ENCODE data around the gene IQSEC3.
"Not testable (repeated sequence)": the region's sequence is repeated elsewhere in the genome, so short reads cannot be mapped to it uniquely, and the experiment has no call there.

The IQSEC3 gene

GRCh38 chr12:111699-112493 is 45.3 kb downstream of the IQSEC3 start:
- DNase-seq (ENCODE audit: low read depth): no peak

DNA sequence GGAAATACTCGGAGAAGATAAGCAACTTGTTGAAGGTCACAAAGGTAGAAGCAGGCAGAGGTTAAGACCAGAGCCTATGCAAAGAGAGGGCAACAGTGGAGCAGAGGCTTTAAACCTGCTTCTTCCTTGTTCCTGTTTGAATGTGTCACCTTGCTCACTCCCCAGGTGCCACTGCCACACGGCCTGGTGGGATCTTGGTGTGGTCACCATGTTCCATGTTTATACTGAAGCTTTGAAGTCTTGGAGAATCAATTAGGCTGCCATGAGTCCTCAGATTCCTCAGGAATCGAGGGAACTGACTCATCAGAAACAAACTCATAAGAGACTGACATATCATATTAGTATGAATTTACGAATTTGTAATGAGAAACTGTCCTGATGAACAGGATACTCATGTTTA is 46.8 kb downstream of the IQSEC3 start:
- no peak for DNase-seq (ENCODE audit: low read depth)

GRCh38 chr12:114626-115211 is 48.2 kb downstream of the IQSEC3 start:
- no peak for DNase-seq (ENCODE audit: low read depth)

- DNase-seq (ENCODE audit: low read depth): no peak
Measured at GRCh38 chr12:115518-115917, 49.0 kb downstream of the IQSEC3 start.

DNA sequence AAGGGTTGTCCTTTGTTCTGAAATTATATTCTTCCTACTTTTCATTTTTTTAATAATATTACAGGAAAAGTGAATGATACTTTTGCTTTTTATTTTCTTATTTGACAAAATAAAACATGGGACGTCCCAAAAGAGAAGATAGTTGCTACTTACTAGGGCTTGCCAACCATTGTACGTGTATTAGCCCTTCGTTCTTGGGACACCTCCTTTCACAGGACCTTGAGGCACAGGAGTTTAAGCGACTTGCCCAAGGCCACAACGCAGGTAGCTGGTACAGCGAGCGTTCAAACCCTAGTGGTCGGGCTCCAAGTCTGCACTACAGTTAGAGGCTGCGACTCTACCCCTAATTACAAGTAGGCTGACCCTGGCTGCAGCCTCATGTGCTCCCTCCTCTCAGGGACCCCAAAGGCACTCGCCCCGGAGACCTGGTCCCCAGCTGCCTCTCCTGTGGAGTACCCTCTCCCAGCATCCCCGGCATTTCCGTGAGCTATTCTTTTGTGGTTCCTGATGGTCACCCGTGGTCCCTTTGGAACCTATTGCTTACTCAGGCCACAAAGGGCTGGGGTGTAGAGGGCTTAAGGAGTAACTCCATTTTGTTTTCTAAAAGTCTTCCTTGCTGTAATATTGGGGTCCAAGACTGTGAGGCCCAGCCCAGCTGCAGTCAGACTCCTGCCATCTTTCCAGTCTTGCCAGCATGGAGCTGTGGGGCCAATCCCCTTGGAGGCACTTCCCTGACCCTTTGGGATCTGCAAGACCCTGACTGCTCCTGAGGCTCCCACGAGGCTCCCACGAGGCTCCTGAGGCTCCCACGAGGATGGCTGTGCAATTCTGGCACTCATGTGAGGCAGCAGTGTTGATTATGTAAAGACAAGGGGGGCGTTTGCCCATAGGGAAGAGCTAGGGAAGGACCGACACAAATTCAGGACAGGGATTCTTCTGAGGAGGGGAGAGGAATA is 49.7 kb downstream of the IQSEC3 start:
- no peak for DNase-seq (ENCODE audit: low read depth)

DNA sequence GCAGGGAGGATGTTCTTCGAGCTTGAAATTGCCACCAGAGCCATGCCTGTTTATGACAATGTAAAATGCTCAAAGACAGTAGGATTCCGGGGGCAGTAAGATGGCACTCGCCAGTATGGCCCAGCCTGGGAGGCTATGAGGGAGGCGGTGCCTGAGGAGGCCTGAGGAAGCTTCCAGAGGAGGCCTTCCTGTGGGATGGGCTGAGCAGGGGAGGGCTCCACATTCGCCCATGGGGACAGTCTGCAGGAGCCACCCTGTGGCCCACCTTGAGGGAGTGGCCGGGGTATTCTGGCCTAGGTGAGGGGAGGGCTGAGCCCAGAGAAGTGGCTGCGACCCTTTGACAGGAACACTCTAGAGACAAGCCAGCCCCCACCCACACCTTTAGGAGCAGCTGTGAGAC is 50.7 kb downstream of the IQSEC3 start:
- DNase-seq (ENCODE audit: low read depth): no peak

DNA sequence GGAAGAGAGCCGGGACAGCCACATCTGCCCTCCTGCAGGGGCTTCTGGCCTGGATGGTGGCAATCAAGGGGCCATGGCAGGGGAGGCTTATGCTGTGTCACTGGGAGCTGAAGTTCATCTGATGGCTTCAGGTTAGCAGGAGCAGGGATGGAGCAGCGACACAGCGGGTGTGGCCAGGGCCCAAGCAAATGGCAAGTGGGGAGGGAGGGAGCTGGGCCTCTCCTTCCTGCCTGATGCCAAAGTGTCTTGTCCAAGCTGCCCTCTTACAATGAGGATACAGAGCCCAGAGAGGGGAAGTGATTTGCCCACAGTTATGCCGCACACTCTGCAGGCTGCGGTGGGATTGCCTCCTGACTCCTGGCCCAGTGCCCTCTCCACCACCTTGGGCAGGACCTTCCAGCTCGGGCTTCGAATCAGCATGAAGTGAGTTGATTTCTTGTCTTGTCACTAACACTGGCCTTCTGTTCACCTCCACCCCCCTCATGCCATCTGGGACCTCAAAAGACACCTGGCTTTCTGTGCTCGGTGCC is 51.3 kb downstream of the IQSEC3 start:
- DNase-seq (ENCODE audit: low read depth): no peak

DNA sequence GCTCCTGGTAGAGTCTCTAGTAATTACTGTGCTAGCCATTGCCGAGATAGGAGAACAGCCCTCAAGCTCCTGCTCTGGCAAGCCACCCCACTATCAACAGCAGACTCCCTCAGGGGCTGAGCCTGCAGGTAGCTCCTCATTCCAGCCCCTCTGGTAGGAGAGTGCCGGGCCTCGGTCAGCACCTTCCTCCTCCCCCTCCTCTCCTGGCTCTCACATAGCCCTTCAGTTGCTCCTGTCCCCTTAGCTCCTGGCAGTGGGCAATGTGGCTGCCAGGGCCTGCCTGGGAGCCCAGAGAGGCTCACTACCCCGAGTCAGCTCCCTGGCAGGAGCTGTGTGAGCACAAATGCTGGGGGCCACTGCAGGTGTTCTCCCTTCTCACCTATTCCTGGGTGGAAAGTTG is 52.0 kb downstream of the IQSEC3 start:
- no peak for DNase-seq (ENCODE audit: low read depth)

GRCh38 chr12:120951-121350 is 54.4 kb downstream of the IQSEC3 start:
- DNase-seq (ENCODE audit: low read depth): no peak

GRCh38 chr12:121647-122046 is 55.1 kb downstream of the IQSEC3 start:
- DNase-seq (ENCODE audit: low read depth): no peak

GRCh38 chr12:125075-125474 is 58.5 kb downstream of the IQSEC3 start:
- DNase-seq (ENCODE audit: low read depth): no peak

GRCh38 chr12:125566-125965 is 59.0 kb downstream of the IQSEC3 start:
- no peak for DNase-seq (ENCODE audit: low read depth)

GRCh38 chr12:128079-128478 is 61.5 kb downstream of the IQSEC3 start:
- DNase-seq (ENCODE audit: low read depth): no peak

DNA sequence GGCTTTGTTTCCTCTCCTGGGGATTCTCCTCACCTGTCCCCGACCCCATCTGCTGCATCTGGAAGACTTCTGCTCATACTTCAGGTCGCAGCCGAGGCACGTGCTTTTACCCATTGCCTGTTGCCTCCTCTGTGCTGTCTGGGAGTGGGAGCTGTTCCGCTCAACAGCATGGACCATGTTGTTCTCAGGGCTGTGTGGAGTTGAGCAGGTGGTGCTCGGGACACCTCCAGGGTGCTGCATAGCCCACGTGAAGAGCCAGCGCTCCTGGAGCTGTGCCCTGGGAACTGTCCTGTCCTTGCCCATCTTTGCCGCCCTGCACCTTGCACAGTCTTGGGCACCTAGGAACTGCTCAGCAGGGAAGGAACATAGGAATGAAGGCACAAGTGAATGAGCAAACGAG is 62.4 kb downstream of the IQSEC3 start:
- no peak for DNase-seq (ENCODE audit: low read depth)

DNA sequence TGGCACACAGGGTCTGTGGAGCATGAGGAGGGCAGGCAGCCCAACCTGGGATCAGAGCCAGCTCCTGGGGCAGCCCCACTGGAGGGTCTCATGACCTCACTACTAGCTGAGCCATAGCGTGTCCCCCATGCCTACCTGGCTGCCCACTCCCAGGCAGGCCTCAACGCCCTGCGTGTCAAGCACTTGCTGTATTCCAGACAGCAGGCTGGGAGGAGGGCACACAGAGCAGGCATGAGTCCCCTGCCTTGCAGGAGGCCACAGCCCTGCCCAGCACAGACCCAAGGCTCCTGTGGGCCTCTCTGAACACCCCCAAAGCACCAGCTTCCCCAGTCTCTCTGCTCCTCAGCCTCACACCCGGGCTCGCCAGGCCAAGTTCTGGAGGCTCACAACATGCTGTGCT is 64.0 kb downstream of the IQSEC3 start:
- DNase-seq (ENCODE audit: low read depth): no peak

DNA sequence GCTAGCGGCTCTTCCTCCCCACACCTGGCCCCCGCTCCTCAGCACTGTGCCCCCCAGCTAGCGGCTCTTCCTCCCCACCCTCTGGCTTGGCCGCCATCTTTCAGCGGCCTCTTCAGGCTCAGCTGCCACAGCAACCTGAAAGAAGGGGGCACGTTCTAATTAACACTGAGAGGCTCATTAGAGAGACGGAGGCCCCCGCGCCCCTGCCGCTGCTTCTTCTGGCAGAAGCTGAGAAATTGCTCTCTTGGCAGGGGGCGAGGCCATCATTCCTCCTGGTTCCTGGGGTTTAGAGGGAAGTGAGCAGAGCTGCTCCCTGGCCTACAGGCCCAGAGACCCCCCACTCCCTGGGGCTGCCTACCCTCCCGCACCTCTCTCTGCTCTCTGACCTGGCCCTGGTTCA is 64.4 kb downstream of the IQSEC3 start:
- no peak for DNase-seq (ENCODE audit: low read depth)

DNA sequence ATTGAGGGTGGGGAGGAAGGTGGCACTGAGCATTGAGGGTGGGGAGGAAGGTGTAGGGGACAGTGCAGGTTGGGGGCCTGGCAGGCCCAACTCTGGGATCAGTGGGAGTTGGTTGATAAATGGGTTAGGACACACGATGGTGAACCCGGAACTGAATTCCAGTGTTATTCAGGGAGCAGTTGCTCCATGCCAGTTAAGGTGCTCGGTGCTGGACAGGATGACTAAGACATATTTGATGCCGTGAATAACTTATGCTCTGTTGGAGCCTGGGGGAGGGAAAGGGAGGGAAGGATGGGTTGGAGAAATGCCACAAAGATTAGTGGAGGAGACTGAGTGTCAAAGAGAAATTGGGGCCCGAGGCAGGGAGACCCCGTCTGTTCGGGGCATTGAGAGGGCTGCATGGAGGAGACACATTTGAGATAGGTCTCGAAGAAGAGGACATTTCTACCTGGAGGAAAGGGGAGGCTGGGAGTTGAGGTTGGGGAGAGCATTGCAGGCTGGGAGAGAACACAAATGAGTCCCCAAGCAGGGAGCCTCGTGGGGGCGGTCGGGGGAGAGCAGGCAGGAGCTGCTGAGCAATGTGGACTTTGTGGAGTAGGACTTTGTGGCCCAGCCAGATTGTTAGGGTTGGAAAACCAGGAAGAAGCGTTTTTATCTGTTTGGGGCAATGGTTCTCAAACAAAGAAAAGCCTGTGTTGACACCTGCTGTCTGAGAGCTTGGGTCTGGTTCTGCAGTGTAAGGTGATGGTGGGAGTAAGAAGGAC is 65.3 kb downstream of the IQSEC3 start:
- DNase-seq (ENCODE audit: low read depth): no peak

DNA sequence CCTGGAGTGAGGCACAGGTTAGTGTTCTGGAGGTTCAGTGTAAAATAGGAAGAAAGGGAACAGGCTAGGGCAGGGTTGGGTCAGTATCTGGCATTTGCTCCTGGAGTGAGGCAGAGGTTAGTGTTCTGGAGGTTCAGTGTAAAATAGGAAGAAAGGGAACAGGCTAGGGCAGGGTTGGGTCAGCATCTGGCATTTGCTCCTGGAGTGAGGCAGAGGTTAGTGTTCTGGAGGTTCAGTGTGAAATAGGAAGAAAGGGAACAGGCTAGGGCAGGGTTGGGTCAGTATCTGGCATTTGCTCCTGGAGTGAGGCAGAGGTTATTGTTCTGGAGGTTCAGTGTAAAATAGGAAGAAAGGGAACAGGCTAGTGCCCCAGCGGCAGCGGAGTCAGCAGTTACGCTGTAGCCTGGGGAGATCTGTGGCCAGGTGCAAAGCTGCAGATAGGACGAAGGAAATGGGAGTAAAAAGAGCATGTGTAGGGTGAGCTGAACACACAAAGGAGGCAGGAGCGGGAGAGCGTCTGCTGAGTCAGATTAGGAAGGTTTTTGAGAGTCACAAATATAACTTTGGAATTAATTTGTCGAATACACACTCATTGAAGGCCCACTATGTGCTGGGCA is 67.2 kb downstream of the IQSEC3 start:
- DNase-seq (ENCODE audit: low read depth): not testable (repeated sequence)

GRCh38 chr12:135138-135537 is 68.6 kb downstream of the IQSEC3 start:
- no peak for DNase-seq (ENCODE audit: low read depth)

DNA sequence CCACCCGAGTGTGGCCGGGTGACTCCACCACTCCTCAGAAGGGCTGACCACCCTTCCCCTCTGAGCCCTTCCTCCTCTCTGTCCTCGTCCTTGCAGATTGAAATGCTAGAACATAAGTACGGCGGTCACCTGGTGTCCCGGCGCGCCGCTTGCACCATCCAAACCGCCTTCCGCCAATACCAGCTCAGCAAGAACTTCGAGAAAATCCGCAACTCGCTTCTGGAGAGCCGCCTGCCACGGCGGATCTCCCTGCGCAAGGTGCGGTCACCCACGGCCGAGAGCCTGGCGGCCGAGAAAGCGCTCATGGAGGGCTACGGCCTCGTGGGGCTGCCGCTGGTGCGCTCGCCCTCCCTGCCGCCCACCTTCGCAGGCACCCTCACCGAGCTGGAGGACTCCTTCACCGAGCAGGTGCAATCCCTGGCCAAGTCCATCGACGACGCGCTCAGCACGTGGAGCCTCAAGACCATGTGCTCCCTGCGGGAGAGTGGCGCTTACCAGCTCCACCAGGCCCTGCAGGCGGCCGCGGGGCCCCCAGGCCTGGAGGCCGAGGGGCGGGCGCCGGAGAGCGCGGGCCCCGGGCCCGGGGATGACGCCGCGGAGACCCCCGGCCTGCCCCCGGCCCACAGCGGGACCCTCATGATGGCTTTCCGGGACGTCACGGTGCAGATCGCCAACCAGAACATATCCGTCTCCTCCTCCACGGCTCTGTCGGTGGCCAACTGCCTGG is 71.8 kb downstream of the IQSEC3 start:
- no peak for DNase-seq (ENCODE audit: low read depth)
